VCaP (cell line): ENCODE measurements around the gene GOSR2.

Source experiments
- H3K27ac ChIP-seq: fragments of 450-650 bp; 2 replicates; pipeline ENCODE4 v1.5.1; 2017
- TF ChIP-seq, protein P1 (sequence below): fragments of 450-650 bp; conservative IDR thresholded peaks from 2 replicates; pipeline ENCODE4 v1.5.1; 2017; ENCODE audit warnings: mild to moderate bottlenecking, moderate library complexity

Gene GOSR2

DNA sequence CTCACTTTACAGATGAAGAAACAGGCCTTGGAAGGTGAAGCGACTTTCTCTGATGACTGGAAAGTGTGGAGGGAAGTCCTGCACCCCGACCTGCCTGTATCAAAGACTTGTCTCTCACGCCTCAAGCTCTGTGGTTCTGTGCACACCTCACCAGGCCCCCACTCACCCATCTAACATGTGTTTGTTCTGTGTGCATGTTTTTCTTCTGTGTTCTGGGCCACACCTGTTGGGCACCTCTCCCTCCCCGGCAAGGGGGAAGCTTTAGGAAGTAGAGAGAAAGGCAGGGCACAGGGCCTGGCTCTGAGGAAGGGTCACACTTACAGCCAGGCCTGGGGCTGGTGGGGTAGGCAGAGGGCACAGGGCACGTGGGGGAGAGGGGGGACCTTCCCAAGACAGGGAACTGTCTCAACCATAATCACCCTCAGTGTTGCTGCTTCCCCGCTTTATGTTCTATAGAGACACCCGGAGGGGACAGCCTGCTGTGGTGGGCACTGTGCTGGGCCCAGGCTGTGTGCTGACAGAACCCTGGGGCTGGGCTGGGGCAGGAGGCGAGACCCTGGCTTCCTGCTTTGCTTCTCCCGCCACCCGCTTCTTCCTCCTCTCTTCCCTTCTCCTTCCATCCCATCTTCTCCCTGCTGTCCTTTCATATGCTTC, 48.8 kb downstream of the GOSR2 start:
- H3K27ac ChIP-seq, result peak overlapping the region; percentile 14; the same call in 1 of the 2 replicates
- TF ChIP-seq, protein P1, sequence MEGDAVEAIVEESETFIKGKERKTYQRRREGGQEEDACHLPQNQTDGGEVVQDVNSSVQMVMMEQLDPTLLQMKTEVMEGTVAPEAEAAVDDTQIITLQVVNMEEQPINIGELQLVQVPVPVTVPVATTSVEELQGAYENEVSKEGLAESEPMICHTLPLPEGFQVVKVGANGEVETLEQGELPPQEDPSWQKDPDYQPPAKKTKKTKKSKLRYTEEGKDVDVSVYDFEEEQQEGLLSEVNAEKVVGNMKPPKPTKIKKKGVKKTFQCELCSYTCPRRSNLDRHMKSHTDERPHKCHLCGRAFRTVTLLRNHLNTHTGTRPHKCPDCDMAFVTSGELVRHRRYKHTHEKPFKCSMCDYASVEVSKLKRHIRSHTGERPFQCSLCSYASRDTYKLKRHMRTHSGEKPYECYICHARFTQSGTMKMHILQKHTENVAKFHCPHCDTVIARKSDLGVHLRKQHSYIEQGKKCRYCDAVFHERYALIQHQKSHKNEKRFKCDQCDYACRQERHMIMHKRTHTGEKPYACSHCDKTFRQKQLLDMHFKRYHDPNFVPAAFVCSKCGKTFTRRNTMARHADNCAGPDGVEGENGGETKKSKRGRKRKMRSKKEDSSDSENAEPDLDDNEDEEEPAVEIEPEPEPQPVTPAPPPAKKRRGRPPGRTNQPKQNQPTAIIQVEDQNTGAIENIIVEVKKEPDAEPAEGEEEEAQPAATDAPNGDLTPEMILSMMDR, result no peak

DNA sequence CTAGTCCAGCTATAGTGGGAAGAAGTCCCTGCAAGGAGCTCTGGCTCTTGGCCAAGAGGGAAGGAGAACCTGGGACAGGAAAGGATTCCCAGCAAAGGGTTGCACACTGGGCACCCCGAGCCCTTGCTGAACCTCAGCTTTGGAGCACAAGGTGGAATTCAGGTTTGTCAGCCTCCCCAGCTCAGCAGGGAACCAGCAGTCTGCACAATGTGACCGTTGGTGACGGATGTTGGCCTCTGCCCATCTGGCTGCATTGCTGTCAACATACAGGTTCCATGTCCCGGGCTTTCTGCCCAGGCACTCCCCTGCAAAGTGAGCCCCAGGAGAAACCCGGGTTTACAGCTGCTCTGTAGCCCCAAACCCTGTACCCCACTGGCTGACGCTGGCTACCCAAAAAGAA, 49.4 kb downstream of the GOSR2 start:
- TF ChIP-seq, protein P1, result no peak
- peak overlapping the region; percentile 14; the same call in 1 of the 2 replicates for H3K27ac ChIP-seq

GRCh38 chr17:46974086-46974485, 51.1 kb downstream of the GOSR2 start:
- TF ChIP-seq, protein P1, result no peak
- peak overlapping the region; percentile 9; the same call in 1 of the 2 replicates for H3K27ac ChIP-seq

- TF ChIP-seq, protein P1, result no peak
- no peak overlapping the region for H3K27ac ChIP-seq
Measured at GRCh38 chr17:46975287-46975686, 52.3 kb downstream of the GOSR2 start.

DNA sequence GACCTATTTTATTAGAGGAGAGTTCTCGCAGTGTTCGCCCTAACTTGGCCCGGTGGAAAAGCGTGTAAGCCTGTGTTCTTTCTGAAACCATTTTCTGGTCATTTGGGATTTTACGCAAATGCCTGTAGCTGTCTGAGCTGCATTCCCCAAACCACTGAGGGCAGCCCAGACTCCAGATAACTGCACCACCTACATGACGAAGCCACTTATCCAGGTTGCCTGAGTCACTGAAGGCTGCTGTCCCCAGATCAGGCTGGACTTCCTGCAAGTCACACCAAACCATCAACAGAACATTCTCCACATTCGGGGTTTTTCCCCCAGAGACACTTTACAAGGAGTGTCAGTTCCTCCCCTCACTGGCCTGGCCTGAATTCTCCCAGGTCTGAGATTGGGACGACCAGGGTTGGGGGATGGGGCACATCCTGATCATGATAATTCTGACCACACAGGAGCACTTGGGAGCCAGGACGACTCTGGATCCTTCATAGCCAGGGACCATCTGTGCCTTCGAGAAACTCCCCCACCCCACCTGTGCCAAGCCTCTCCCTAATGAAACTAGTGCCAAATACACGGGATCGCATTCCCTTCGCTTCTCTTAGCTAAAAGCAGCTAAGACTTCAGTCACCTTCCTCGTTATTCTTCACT, 53.8 kb downstream of the GOSR2 start:
- no peak overlapping the region for H3K27ac ChIP-seq
- TF ChIP-seq, protein P1, result no peak

GRCh38 chr17:46977348-46977747, 54.4 kb downstream of the GOSR2 start:
- no peak overlapping the region for H3K27ac ChIP-seq
- TF ChIP-seq, protein P1, result no peak; the same call in 1 of the 2 replicates

GRCh38 chr17:46977750-46978488, 55.0 kb downstream of the GOSR2 start:
- H3K27ac ChIP-seq, result peak overlapping the region; percentile 71; the same call in 1 of the 2 replicates
- TF ChIP-seq, protein P1, result no peak
